Dermis microvascular lymphatic vessel endothelial cell (primary cell): ENCODE results near the gene PARP8. TPM values are rescaled to one million over a fixed set of nuclear protein-coding genes. Genes with fewer than 3 reads are reported as not detected.
"Not testable (repeated sequence)": the region's sequence is repeated elsewhere in the genome, so short reads cannot be mapped to it uniquely, and the experiment has no call there.

Experiments
- DNase-seq, 2 donors: peaks; one replicate each; pipeline versions ENCODE4 v3.0.0 to v3.0.0-alpha.2; 2010; ENCODE audit warnings: low read depth in 2 of 2
- total RNA-seq: library from RNA; depleted of rRNA; stranded (reverse); fragments of >200 nt; gene quantifications from 2 replicates; pipeline ENCODE4 v1.2.1, GENCODE V29; 2014

PARP8 gene
- total RNA-seq, 1 donor from 2014 or later: 0.39 TPM

- no peak for DNase-seq
Observed at GRCh38 chr5:50684721-50685120, 18.3 kb downstream of the PARP8 start.

GRCh38 chr5:50687548-50687947, 21.1 kb downstream of the PARP8 start:
- no peak for DNase-seq

GRCh38 chr5:50691399-50692016, 25.1 kb downstream of the PARP8 start:
- DNase-seq: no peak

GRCh38 chr5:50694027-50694590, 27.7 kb downstream of the PARP8 start:
- DNase-seq: no peak

- DNase-seq: not testable (repeated sequence)
Observed at GRCh38 chr5:50694626-50695025, 28.2 kb downstream of the PARP8 start.

- DNase-seq: no peak
Observed at GRCh38 chr5:50697739-50698138, 31.3 kb downstream of the PARP8 start.

- no peak for DNase-seq
Observed at GRCh38 chr5:50699737-50700136, 33.3 kb downstream of the PARP8 start.

GRCh38 chr5:50700706-50701105, 34.3 kb downstream of the PARP8 start:
- DNase-seq: no peak

- no peak for DNase-seq
Observed at GRCh38 chr5:50702615-50703366, 36.4 kb downstream of the PARP8 start.

- DNase-seq: no peak
Observed at GRCh38 chr5:50703367-50703666, 36.9 kb downstream of the PARP8 start.

GRCh38 chr5:50704730-50705129, 38.3 kb downstream of the PARP8 start:
- no peak for DNase-seq

GRCh38 chr5:50709471-50709870, 43.0 kb downstream of the PARP8 start:
- DNase-seq: no peak

GRCh38 chr5:50710838-50711237, 44.4 kb downstream of the PARP8 start:
- DNase-seq: no peak

- DNase-seq: no peak
Observed at GRCh38 chr5:50711280-50711679, 44.8 kb downstream of the PARP8 start.

- no peak for DNase-seq
Observed at GRCh38 chr5:50712479-50712878, 46.0 kb downstream of the PARP8 start.

GRCh38 chr5:50715001-50715400, 48.6 kb downstream of the PARP8 start:
- no peak for DNase-seq

GRCh38 chr5:50716134-50716533, 49.7 kb downstream of the PARP8 start:
- no peak for DNase-seq

- no peak for DNase-seq
Observed at GRCh38 chr5:50717651-50718050, 51.2 kb downstream of the PARP8 start.

- no peak for DNase-seq
Observed at GRCh38 chr5:50720061-50720710, 53.7 kb downstream of the PARP8 start.

GRCh38 chr5:50722223-50722622, 55.8 kb downstream of the PARP8 start:
- DNase-seq: no peak

GRCh38 chr5:50724262-50724661, 57.8 kb downstream of the PARP8 start:
- no peak for DNase-seq

- DNase-seq: no peak
Observed at GRCh38 chr5:50725800-50726474, 59.5 kb downstream of the PARP8 start.
